Measurements from ENCODE around the gene ALG12. TPM values are rescaled to one million over a fixed set of nuclear protein-coding genes. Genes with fewer than 3 reads are reported as not detected.

Gene ALG12
- total RNA-seq, 1 experiment from 2014 or later, result 29.2 TPM

GRCh38 chr22:49861642-49862495 lies 56.4 kb downstream of the ALG12 start:
- TF ChIP-seq NFYB (CRISPR knock-in tag; conservative IDR thresholded peaks at IDR 0.05; ENCODE audit: low read depth), result no peak
- no peak for TF ChIP-seq CTCF (IDR thresholded peaks at IDR 0.05)
- no peak for TF ChIP-seq HMGA2 (CRISPR knock-in tag; IDR thresholded peaks at IDR 0.05)
- no peak for TF ChIP-seq TCF7 (CRISPR knock-in tag; IDR thresholded peaks at IDR 0.05; ENCODE audit: low read depth)
- TF ChIP-seq FOXJ3 (CRISPR knock-in tag; IDR thresholded peaks at IDR 0.05; ENCODE audit: borderline replicate concordance), result no peak
- no peak for TF ChIP-seq ZMAT4 (CRISPR knock-in tag; IDR thresholded peaks at IDR 0.05)
- TF ChIP-seq ZNF121 (CRISPR knock-in tag; IDR thresholded peaks at IDR 0.05), result no peak
- no peak for TF ChIP-seq ETV6 (CRISPR knock-in tag; IDR thresholded peaks at IDR 0.05)
- no peak for TF ChIP-seq MYBL2 (CRISPR knock-in tag; IDR thresholded peaks at IDR 0.05)
- TF ChIP-seq PRDM15 (CRISPR knock-in tag; IDR thresholded peaks at IDR 0.05), result no peak
- Mint-ChIP-seq H3K27ac (peak overlapping the region; percentile 39; the same call in 1 of the 2 replicates), H3K9me3 (peaks cover 15% of the 10 kb centered on the region), H3K27me3 (ENCODE audit: low read depth) (no peaks in the 10 kb centered on the region), H3K4me1 (peaks cover 20% of the 10 kb centered on the region), H3K4me3 (no peak overlapping the region), H3K36me3 (peaks cover 15% of the 10 kb centered on the region)
- CTCF ChIA-PET, result interaction anchor here (1.2 kb wide), 1 partner anchor 61 kb away, joined by 3 read pairs; no protein-coding TSS in a partner anchor
- POLR2A ChIA-PET, result no interaction called here
- ATAC-seq, result peak; percentile 66; the same call in 1 of the 2 replicates
- no peak for DNase-seq (ENCODE audit: low spot score)

- no peak for ATAC-seq
- CTCF ChIA-PET, result no interaction called here
- H3K4me3 Mint-ChIP-seq, result no peak overlapping the region
- H3K36me3 Mint-ChIP-seq, result no peaks in the 10 kb centered on the region
- H3K9me3 Mint-ChIP-seq, result no peaks in the 10 kb centered on the region
- POLR2A ChIA-PET, result interaction anchor here (0.5 kb wide), 1 partner anchor 9 kb away, joined by 3 read pairs; no protein-coding TSS in a partner anchor
- H3K27me3 Mint-ChIP-seq (ENCODE audit: low read depth), result no peaks in the 10 kb centered on the region
- DNase-seq (ENCODE audit: low spot score), result no peak
- H3K4me1 Mint-ChIP-seq, result peaks cover 31% of the 10 kb centered on the region
- peak overlapping the region; percentile 54; the same call in 1 of the 2 replicates for H3K27ac Mint-ChIP-seq
- no peak for TF ChIP-seq SP1 (CRISPR knock-in tag; conservative IDR thresholded peaks at IDR 0.05)
- no peak for TF ChIP-seq FOXK1 (CRISPR knock-in tag; IDR thresholded peaks at IDR 0.05)
- TF ChIP-seq IRF2 (CRISPR knock-in tag; IDR thresholded peaks at IDR 0.05; ENCODE audit: borderline replicate concordance, low read depth), result no peak
- no peak for TF ChIP-seq SMAD3 (CRISPR knock-in tag; IDR thresholded peaks at IDR 0.05; ENCODE audit: borderline replicate concordance)
- no peak for TF ChIP-seq ZNF532 (CRISPR knock-in tag; IDR thresholded peaks at IDR 0.05; ENCODE audit: borderline replicate concordance)
- no peak for TF ChIP-seq ZNF138 (CRISPR knock-in tag; conservative IDR thresholded peaks at IDR 0.05)
- no peak for TF ChIP-seq MXD4 (CRISPR knock-in tag; IDR thresholded peaks at IDR 0.05; ENCODE audit: borderline replicate concordance)
- no peak for TF ChIP-seq E2F1 (CRISPR knock-in tag; IDR thresholded peaks at IDR 0.05)
- TF ChIP-seq ZBTB21 (CRISPR knock-in tag; IDR thresholded peaks at IDR 0.05; ENCODE audit: borderline replicate concordance), result no peak
- no peak for TF ChIP-seq ZMAT4 (CRISPR knock-in tag; IDR thresholded peaks at IDR 0.05)
Observed at GRCh38 chr22:49858827-49859226, 59.4 kb downstream of the ALG12 start.

Measured in WTC11 (cell line).